Smooth muscle cell (in vitro differentiated cells): ENCODE measurements around the gene RAB21. TPM values are rescaled to one million over a fixed set of nuclear protein-coding genes. Genes with fewer than 3 reads are reported as not detected.

Experiments used
- DNase-seq: peaks from one replicate; lab custom pipeline; 2025; ENCODE audit not compliant: unreplicated experiment; lab: John Stamatoyannopoulos, UW
- H2AFZ ChIP-seq: fragments of 200-600 bp; sonication (generic); 2 replicates; pipeline ENCODE4 v1.6.0; 2016; ENCODE audit warnings: antibody characterized with exemption, low read depth, mild to moderate bottlenecking
- H3F3A ChIP-seq: fragments of 200-600 bp; sonication (generic); 2 replicates; pipeline ENCODE4 v1.6.0; 2017; ENCODE audit warnings: antibody characterized with exemption, low read depth
- H3K27ac ChIP-seq: fragments of 200-600 bp; sonication (generic); 2 replicates; pipeline ENCODE4 v1.5.1; 2016; ENCODE audit warnings: low read depth, mild to moderate bottlenecking
- H3K27me3 ChIP-seq: fragments of 200-600 bp; sonication (generic); 2 replicates; pipeline ENCODE4 v1.6.1; 2016; ENCODE audit warnings: low read depth, mild to moderate bottlenecking
- H3K36me3 ChIP-seq: fragments of 200-600 bp; sonication (generic); 2 replicates; pipeline ENCODE4 v1.5.1; 2016; ENCODE audit warnings: low read depth
- H3K4me1 ChIP-seq: fragments of 200-600 bp; sonication (generic); 2 replicates; pipeline ENCODE4 v1.5.1; 2016; ENCODE audit warnings: low read depth
- H3K4me2 ChIP-seq: fragments of 200-600 bp; sonication (generic); 2 replicates; pipeline ENCODE4 v1.6.0; 2016; ENCODE audit warnings: mild to moderate bottlenecking
- H3K4me3 ChIP-seq: fragments of 200-600 bp; sonication (generic); 2 replicates; pipeline ENCODE4 v1.5.1; 2016; ENCODE audit warnings: mild to moderate bottlenecking
- H3K79me2 ChIP-seq: fragments of 200-600 bp; sonication (generic); 2 replicates; pipeline ENCODE4 v1.6.0; 2016; ENCODE audit warnings: low read depth, mild to moderate bottlenecking
- H3K9ac ChIP-seq: fragments of 200-600 bp; sonication (generic); 2 replicates; pipeline ENCODE4 v1.6.0; 2016; ENCODE audit warnings: low read depth
- H3K9me3 ChIP-seq: fragments of 200-600 bp; sonication (generic); replicated peaks from 2 replicates; pipeline ENCODE4 v1.5.1; 2016; ENCODE audit warnings: low read depth
- H4K20me1 ChIP-seq: fragments of 200-600 bp; sonication (generic); 2 replicates; pipeline ENCODE4 v1.6.0; 2016; ENCODE audit warnings: low read depth
- WGBS: methylation state at CpG from one replicate; pipeline ENCODE4 v1.1.7; 2016; ENCODE audit warnings: low lambda C conversion rate; 5-methylcytosine and 5-hydroxymethylcytosine counted together
- polyA plus RNA-seq: library from polyadenylated mRNA; unstranded; fragments of >200 nt; fragmentation: Nextera tagmentation; extraction: Ambion mirVana; gene quantifications from 2 replicates; pipeline ENCODE4 v1.2.1, GENCODE V29; 2016
- total RNA-seq: library from RNA; depleted of rRNA; stranded (reverse); fragments of >200 nt; gene quantifications from 2 replicates; pipeline ENCODE4 v1.2.3, GENCODE V29; 2014
- TF ChIP-seq, protein P1 (sequence below): fragments of 200-600 bp; sonication (generic); IDR thresholded peaks from 2 replicates; pipeline ENCODE4 v1.5.1; 2017; ENCODE audit warnings: borderline replicate concordance, mild to moderate bottlenecking, antibody characterized with exemption; ENCODE audit not compliant: insufficient read depth, poor library complexity, severe bottlenecking

The RAB21 gene
- total and polyA plus RNA-seq, 2 experiments from 2014 or later: 7.2 to 49.3 TPM

- H3K27me3 ChIP-seq: no peaks in the 10 kb centered on the region
- TF ChIP-seq, protein P1, sequence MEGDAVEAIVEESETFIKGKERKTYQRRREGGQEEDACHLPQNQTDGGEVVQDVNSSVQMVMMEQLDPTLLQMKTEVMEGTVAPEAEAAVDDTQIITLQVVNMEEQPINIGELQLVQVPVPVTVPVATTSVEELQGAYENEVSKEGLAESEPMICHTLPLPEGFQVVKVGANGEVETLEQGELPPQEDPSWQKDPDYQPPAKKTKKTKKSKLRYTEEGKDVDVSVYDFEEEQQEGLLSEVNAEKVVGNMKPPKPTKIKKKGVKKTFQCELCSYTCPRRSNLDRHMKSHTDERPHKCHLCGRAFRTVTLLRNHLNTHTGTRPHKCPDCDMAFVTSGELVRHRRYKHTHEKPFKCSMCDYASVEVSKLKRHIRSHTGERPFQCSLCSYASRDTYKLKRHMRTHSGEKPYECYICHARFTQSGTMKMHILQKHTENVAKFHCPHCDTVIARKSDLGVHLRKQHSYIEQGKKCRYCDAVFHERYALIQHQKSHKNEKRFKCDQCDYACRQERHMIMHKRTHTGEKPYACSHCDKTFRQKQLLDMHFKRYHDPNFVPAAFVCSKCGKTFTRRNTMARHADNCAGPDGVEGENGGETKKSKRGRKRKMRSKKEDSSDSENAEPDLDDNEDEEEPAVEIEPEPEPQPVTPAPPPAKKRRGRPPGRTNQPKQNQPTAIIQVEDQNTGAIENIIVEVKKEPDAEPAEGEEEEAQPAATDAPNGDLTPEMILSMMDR: no peak
- H2AFZ ChIP-seq: peak overlapping the region; percentile 17
These were observed 44.2 kb upstream of the RAB21 start for GRCh38 chr12:71710276-71711125.

GRCh38 chr12:71718611-71719010 is 36.1 kb upstream of the RAB21 start:
- Histone ChIP-seq H3K4me2 (no peak overlapping the region), H3K27me3 (no peaks in the 10 kb centered on the region), H3K9ac (no peak overlapping the region), H3K9me3 (no peaks in the 10 kb centered on the region), H3K4me1 (no peaks in the 10 kb centered on the region), H3F3A (no peaks in the 10 kb centered on the region), H2AFZ (no peak overlapping the region), H3K79me2 (no peaks in the 10 kb centered on the region), H3K36me3 (no peaks in the 10 kb centered on the region), H3K4me3 (no peak overlapping the region), H4K20me1 (no peaks in the 10 kb centered on the region), H3K27ac (no peak overlapping the region)
- TF ChIP-seq, protein P1: no peak
- DNase-seq: no peak

More at GRCh38 chr12:71710276-71711125, 44.2 kb upstream of the RAB21 start:
- peak overlapping the region; percentile 91 for H3K27ac ChIP-seq
- peak overlapping the region; percentile 27 for H3K4me2 ChIP-seq
- H3K36me3 ChIP-seq: no peaks in the 10 kb centered on the region
- peaks cover 3% of the 10 kb centered on the region for H3K4me1 ChIP-seq
- H3K9me3 ChIP-seq: no peaks in the 10 kb centered on the region
- 51% methylated on average over 7 of the region's 7 CpGs for WGBS
- H3F3A ChIP-seq: no peaks in the 10 kb centered on the region
- DNase-seq: no peak
- H3K79me2 ChIP-seq: no peaks in the 10 kb centered on the region
- H4K20me1 ChIP-seq: no peaks in the 10 kb centered on the region
- H3K9ac ChIP-seq: peak overlapping the region; percentile 59
- no peak overlapping the region for H3K4me3 ChIP-seq

- H3K4me2 ChIP-seq: no peak overlapping the region
- H3F3A ChIP-seq: no peaks in the 10 kb centered on the region
- no peaks in the 10 kb centered on the region for H3K36me3 ChIP-seq
- H3K9me3 ChIP-seq: no peaks in the 10 kb centered on the region
- H3K4me1 ChIP-seq: no peaks in the 10 kb centered on the region
- no peak overlapping the region for H3K27ac ChIP-seq
- H3K79me2 ChIP-seq: no peaks in the 10 kb centered on the region
- no peak overlapping the region for H3K4me3 ChIP-seq
- H3K9ac ChIP-seq: no peak overlapping the region
- H3K27me3 ChIP-seq: no peaks in the 10 kb centered on the region
- 83% methylated on average over 5 of the region's 5 CpGs for WGBS
- H4K20me1 ChIP-seq: no peaks in the 10 kb centered on the region
- no peak overlapping the region for H2AFZ ChIP-seq
- DNase-seq: no peak
- TF ChIP-seq, protein P1: no peak
These were observed 34.9 kb upstream of the RAB21 start for GRCh38 chr12:71719647-71720370.
